Activated naive CD4-positive, alpha-beta T cell treated with anti-CD3 and anti-CD28 coated beads, Interleukin-2, amount 50 U/mL, for 72 hours (primary cell): ENCODE measurements around the gene STMN1. TPM values are rescaled to one million over a fixed set of nuclear protein-coding genes. Genes with fewer than 3 reads are reported as not detected.
"Not testable (repeated sequence)": the region's sequence is repeated elsewhere in the genome, so short reads cannot be mapped to it uniquely, and the experiment has no call there.

Experiments used
- ATAC-seq, 2 donors: fragments of 150-1000 bp; cut with Tn5 transposase; 2 replicates each; pipeline ENCODE4 v1.10.0; 2021; ENCODE audit warnings: mild to moderate bottlenecking in 2 of 2, moderate library complexity in 2 of 2
- DNase-seq, 2 donors: peaks; one replicate each; pipeline ENCODE4 v3.0.0; 2021 to 2022; ENCODE audit warnings: low spot score in 2 of 2
- H3K27ac Mint-ChIP-seq, 2 donors: one replicate each; pipeline ENCODE4 v1.8.0; 2022; ENCODE audit warnings: mild to moderate bottlenecking in 2 of 2, mixed read lengths in 2 of 2
- H3K36me3 Mint-ChIP-seq, 2 donors: one replicate each; pipeline ENCODE4 v1.8.0; 2022; ENCODE audit warnings: mixed read lengths in 2 of 2
- H3K9me3 Mint-ChIP-seq, 2 donors: one replicate each; pipeline ENCODE4 v1.8.0; 2022; ENCODE audit warnings: mixed read lengths in 2 of 2
- total RNA-seq, 2 donors: library from RNA; stranded (reverse); gene quantifications; one replicate each; pipeline ENCODE4 v1.2.3, GENCODE V29; 2022

The STMN1 gene
- total RNA-seq: 100 to 1,000 TPM; 495 to 786 TPM

GRCh38 chr1:25905680-25906643 lies at the start of gene STMN1:
STMN1 (minus strand) TSS chr1:25906419; CDS start chr1:25904676, 1,743 bp downstream.
- DNase-seq (peak; percentile 84 to 89), ATAC-seq (peak; percentile 79)
- Mint-ChIP-seq H3K36me3 (peaks cover 26 to 37% of the 10 kb centered on the region in 2 donors), H3K27ac (peak within 1 kb of the TSS; percentile 81 to 95), H3K9me3 (no peaks in the 10 kb centered on the region)

GRCh38 chr1:25955553-25955952 lies 49.3 kb upstream of the STMN1 start:
- peaks cover 18 to 27% of the 10 kb centered on the region in 2 donors for H3K36me3 Mint-ChIP-seq
- peak overlapping the region in 1 of 2 donors; percentile 38 for H3K27ac Mint-ChIP-seq
- DNase-seq (no peak), ATAC-seq (no peak)
- H3K9me3 Mint-ChIP-seq: peaks cover 4 to 10% of the 10 kb centered on the region in 2 donors

- no peak for ATAC-seq
- no peak for DNase-seq
- Mint-ChIP-seq H3K36me3 (peaks cover 14 to 17% of the 10 kb centered on the region in 2 donors), H3K27ac (no peak overlapping the region), H3K9me3 (peaks cover 4 to 10% of the 10 kb centered on the region in 2 donors)
Observed at GRCh38 chr1:25954282-25954938, 48.2 kb upstream of the STMN1 start.

GRCh38 chr1:25952841-25953401 lies 46.7 kb upstream of the STMN1 start:
- Mint-ChIP-seq H3K36me3 (peaks cover 6 to 7% of the 10 kb centered on the region in 2 donors), H3K27ac (peak overlapping the region; percentile 35 to 84), H3K9me3 (peaks cover 3 to 4% of the 10 kb centered on the region in 2 donors)
- DNase-seq (no peak), ATAC-seq (no peak)

- no peak overlapping the region for H3K27ac Mint-ChIP-seq
- DNase-seq (no peak), ATAC-seq (no peak)
- no peaks in the 10 kb centered on the region for H3K36me3 Mint-ChIP-seq
- H3K9me3 Mint-ChIP-seq: no peaks in the 10 kb centered on the region
Observed at GRCh38 chr1:25948641-25949040, 42.4 kb upstream of the STMN1 start.

GRCh38 chr1:25947027-25947426 lies 40.8 kb upstream of the STMN1 start:
- peaks cover 4 to 5% of the 10 kb centered on the region in 2 donors for H3K36me3 Mint-ChIP-seq
- no peak overlapping the region for H3K27ac Mint-ChIP-seq
- ATAC-seq: no peak
- no peak for DNase-seq
- peaks cover 0 to 4% of the 10 kb centered on the region in 2 donors for H3K9me3 Mint-ChIP-seq

- H3K27ac Mint-ChIP-seq: no peak overlapping the region
- peaks cover 0 to 4% of the 10 kb centered on the region in 2 donors for H3K9me3 Mint-ChIP-seq
- no peak for DNase-seq
- ATAC-seq: no peak
- peaks cover 4 to 5% of the 10 kb centered on the region in 2 donors for H3K36me3 Mint-ChIP-seq
Observed at GRCh38 chr1:25945761-25946160, 39.5 kb upstream of the STMN1 start.

- DNase-seq: no peak
- ATAC-seq: peak in 1 of 2 donors; percentile 48
- peaks cover 0 to 4% of the 10 kb centered on the region in 2 donors for H3K9me3 Mint-ChIP-seq
- H3K36me3 Mint-ChIP-seq: peaks cover 4 to 5% of the 10 kb centered on the region in 2 donors
- no peak overlapping the region for H3K27ac Mint-ChIP-seq
Observed at GRCh38 chr1:25944986-25945385, 38.8 kb upstream of the STMN1 start.

- H3K36me3 Mint-ChIP-seq, ATAC-seq, H3K27ac Mint-ChIP-seq, DNase-seq, H3K9me3 Mint-ChIP-seq: not testable (repeated sequence)
Observed at GRCh38 chr1:25943511-25943910, 37.3 kb upstream of the STMN1 start.

GRCh38 chr1:25936947-25937346 lies 30.7 kb upstream of the STMN1 start:
- Mint-ChIP-seq H3K9me3 (no peaks in the 10 kb centered on the region), H3K36me3 (no peaks in the 10 kb centered on the region), H3K27ac (no peak overlapping the region)
- DNase-seq (no peak), ATAC-seq (no peak)

GRCh38 chr1:25933479-25934365 lies 27.5 kb upstream of the STMN1 start:
- DNase-seq: no peak
- no peak for ATAC-seq
- Mint-ChIP-seq H3K9me3 (no peaks in the 10 kb centered on the region), H3K27ac (peak overlapping the region in 1 of 2 donors; percentile 33), H3K36me3 (no peaks in the 10 kb centered on the region)

- H3K36me3 Mint-ChIP-seq, DNase-seq, H3K9me3 Mint-ChIP-seq, ATAC-seq: not testable (repeated sequence)
- H3K27ac Mint-ChIP-seq: peak overlapping the region in 1 of 2 donors; percentile 33
Observed at GRCh38 chr1:25932811-25933400, 26.7 kb upstream of the STMN1 start.

GRCh38 chr1:25932321-25932720 lies 26.1 kb upstream of the STMN1 start:
- ATAC-seq (no peak), DNase-seq (no peak)
- Mint-ChIP-seq H3K9me3 (no peaks in the 10 kb centered on the region), H3K36me3 (no peaks in the 10 kb centered on the region), H3K27ac (no peak overlapping the region)

GRCh38 chr1:25929016-25929415 lies 22.8 kb upstream of the STMN1 start:
- H3K9me3 Mint-ChIP-seq: no peaks in the 10 kb centered on the region
- no peak overlapping the region for H3K27ac Mint-ChIP-seq
- no peaks in the 10 kb centered on the region for H3K36me3 Mint-ChIP-seq
- no peak for DNase-seq
- no peak for ATAC-seq

- DNase-seq: no peak
- Mint-ChIP-seq H3K36me3 (no peaks in the 10 kb centered on the region), H3K27ac (no peak overlapping the region), H3K9me3 (no peaks in the 10 kb centered on the region)
- no peak for ATAC-seq
Observed at GRCh38 chr1:25927521-25928265, 21.5 kb upstream of the STMN1 start.
